Panc1 (cell line): ENCODE results near the gene NAT10.

Experiments
- SIN3A ChIP-seq: IDR thresholded peaks from 2 replicates; pipeline ENCODE4 v1.6.1; 2012; ENCODE audit warnings: low read depth, mild to moderate bottlenecking, low read length, moderate library complexity, borderline replicate concordance; ENCODE audit not compliant: insufficient read depth
- TF ChIP-seq, protein P1 (sequence below), 2 experiments: IDR thresholded peaks; 2 replicates each; pipeline ENCODE4 v1.6.1; 2011 to 2012; ENCODE audit warnings: low read depth in 2 of 2, control low read depth in 1 of 2, low read length in 1 of 2, mild to moderate bottlenecking in 1 of 2, moderate library complexity in 1 of 2; ENCODE audit not compliant: insufficient read depth in 1 of 2

- TF ChIP-seq, protein P1, sequence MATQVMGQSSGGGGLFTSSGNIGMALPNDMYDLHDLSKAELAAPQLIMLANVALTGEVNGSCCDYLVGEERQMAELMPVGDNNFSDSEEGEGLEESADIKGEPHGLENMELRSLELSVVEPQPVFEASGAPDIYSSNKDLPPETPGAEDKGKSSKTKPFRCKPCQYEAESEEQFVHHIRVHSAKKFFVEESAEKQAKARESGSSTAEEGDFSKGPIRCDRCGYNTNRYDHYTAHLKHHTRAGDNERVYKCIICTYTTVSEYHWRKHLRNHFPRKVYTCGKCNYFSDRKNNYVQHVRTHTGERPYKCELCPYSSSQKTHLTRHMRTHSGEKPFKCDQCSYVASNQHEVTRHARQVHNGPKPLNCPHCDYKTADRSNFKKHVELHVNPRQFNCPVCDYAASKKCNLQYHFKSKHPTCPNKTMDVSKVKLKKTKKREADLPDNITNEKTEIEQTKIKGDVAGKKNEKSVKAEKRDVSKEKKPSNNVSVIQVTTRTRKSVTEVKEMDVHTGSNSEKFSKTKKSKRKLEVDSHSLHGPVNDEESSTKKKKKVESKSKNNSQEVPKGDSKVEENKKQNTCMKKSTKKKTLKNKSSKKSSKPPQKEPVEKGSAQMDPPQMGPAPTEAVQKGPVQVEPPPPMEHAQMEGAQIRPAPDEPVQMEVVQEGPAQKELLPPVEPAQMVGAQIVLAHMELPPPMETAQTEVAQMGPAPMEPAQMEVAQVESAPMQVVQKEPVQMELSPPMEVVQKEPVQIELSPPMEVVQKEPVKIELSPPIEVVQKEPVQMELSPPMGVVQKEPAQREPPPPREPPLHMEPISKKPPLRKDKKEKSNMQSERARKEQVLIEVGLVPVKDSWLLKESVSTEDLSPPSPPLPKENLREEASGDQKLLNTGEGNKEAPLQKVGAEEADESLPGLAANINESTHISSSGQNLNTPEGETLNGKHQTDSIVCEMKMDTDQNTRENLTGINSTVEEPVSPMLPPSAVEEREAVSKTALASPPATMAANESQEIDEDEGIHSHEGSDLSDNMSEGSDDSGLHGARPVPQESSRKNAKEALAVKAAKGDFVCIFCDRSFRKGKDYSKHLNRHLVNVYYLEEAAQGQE (IDR thresholded peaks at IDR 0.05; ENCODE audit: insufficient read depth in 1 of 2, low read depth in 2 of 2, low read length in 1 of 2): no peak
- TF ChIP-seq SIN3A: no peak
Observed at GRCh38 chr11:34166806-34167740, 61.6 kb downstream of the NAT10 start.
